Activated CD4-positive, alpha-beta T cell treated with anti-CD3 and anti-CD28 coated beads for 24 hours (primary cell): Measurements from ENCODE around the gene TDRD12.
"Not testable (repeated sequence)": the region's sequence is repeated elsewhere in the genome, so short reads cannot be mapped to it uniquely, and the experiment has no call there.

Experiments
- DNase-seq, 2 donors: peaks; one replicate each; pipeline ENCODE4 v3.0.0-alpha.2; 2020; ENCODE audit warnings: low read depth in 2 of 2

TDRD12 gene

GRCh38 chr19:32745594-32746251 lies 26.2 kb downstream of the TDRD12 start:
- DNase-seq = not testable (repeated sequence)

- not testable (repeated sequence) for DNase-seq
Measured at GRCh38 chr19:32746631-32747196, 27.1 kb downstream of the TDRD12 start.

GRCh38 chr19:32748497-32748896 lies 28.9 kb downstream of the TDRD12 start:
- no peak for DNase-seq

- DNase-seq = no peak
Measured at GRCh38 chr19:32748948-32749347, 29.4 kb downstream of the TDRD12 start.

- no peak for DNase-seq
Measured at GRCh38 chr19:32749361-32749760, 29.8 kb downstream of the TDRD12 start.

- DNase-seq = no peak
Measured at GRCh38 chr19:32750441-32751055, 31.0 kb downstream of the TDRD12 start.

- DNase-seq = no peak
Measured at GRCh38 chr19:32751066-32751465, 31.5 kb downstream of the TDRD12 start.

GRCh38 chr19:32757189-32757588 lies 37.6 kb downstream of the TDRD12 start:
- DNase-seq = no peak

GRCh38 chr19:32765365-32765764 lies 45.8 kb downstream of the TDRD12 start:
- DNase-seq = not testable (repeated sequence)

- no peak for DNase-seq
Measured at GRCh38 chr19:32767951-32768679, 48.5 kb downstream of the TDRD12 start.

- no peak for DNase-seq
Measured at GRCh38 chr19:32771596-32771995, 52.0 kb downstream of the TDRD12 start.

GRCh38 chr19:32773126-32773525 lies 53.6 kb downstream of the TDRD12 start:
- no peak for DNase-seq

- DNase-seq = no peak
Measured at GRCh38 chr19:32779082-32779481, 59.5 kb downstream of the TDRD12 start.

- no peak for DNase-seq
Measured at GRCh38 chr19:32781280-32781679, 61.7 kb downstream of the TDRD12 start.

GRCh38 chr19:32782089-32782488 lies 62.5 kb downstream of the TDRD12 start:
- DNase-seq = not testable (repeated sequence)

GRCh38 chr19:32787161-32787813 lies 67.7 kb downstream of the TDRD12 start:
- DNase-seq = not testable (repeated sequence)

- DNase-seq = not testable (repeated sequence)
Measured at GRCh38 chr19:32787895-32788294, 68.3 kb downstream of the TDRD12 start.

- no peak for DNase-seq
Measured at GRCh38 chr19:32789429-32789828, 69.9 kb downstream of the TDRD12 start.

GRCh38 chr19:32798201-32798600 lies 78.6 kb downstream of the TDRD12 start:
- DNase-seq = no peak

GRCh38 chr19:32800191-32800590 lies 80.6 kb downstream of the TDRD12 start:
- no peak for DNase-seq

- DNase-seq = no peak
Measured at GRCh38 chr19:32800754-32801153, 81.2 kb downstream of the TDRD12 start.

- no peak for DNase-seq
Measured at GRCh38 chr19:32802840-32803239, 83.3 kb downstream of the TDRD12 start.
